GM19452 (cell line): ENCODE results near the gene LDLRAD4.

ENCODE experiments used
- ATAC-seq: cut with Tn5 transposase; IDR thresholded peaks from one replicate; pipeline ENCODE4 v1.9.1; 2021; ENCODE audit not compliant: unreplicated experiment

LDLRAD4 gene

DNA sequence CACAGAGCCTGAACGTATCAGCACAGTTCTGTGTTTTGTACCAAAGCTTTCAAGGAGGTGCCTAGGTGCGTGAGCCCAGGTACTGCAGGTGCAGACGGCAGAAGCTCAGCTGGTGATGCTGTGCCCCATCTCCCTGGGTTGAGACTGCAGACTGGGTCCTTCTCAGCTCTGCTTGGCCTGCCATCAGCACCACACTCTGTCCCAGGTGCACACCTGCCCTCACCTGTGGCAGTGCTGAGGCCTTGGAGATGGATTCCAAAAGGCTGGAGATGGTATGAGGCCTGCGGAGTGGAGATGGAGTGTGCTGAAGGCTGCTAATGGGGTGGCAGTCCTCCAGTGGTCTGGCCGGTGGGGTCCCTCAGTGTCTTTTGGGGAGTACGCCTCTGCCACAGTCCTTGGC is 9.3 kb downstream of the LDLRAD4 start:
- no peak for ATAC-seq

DNA sequence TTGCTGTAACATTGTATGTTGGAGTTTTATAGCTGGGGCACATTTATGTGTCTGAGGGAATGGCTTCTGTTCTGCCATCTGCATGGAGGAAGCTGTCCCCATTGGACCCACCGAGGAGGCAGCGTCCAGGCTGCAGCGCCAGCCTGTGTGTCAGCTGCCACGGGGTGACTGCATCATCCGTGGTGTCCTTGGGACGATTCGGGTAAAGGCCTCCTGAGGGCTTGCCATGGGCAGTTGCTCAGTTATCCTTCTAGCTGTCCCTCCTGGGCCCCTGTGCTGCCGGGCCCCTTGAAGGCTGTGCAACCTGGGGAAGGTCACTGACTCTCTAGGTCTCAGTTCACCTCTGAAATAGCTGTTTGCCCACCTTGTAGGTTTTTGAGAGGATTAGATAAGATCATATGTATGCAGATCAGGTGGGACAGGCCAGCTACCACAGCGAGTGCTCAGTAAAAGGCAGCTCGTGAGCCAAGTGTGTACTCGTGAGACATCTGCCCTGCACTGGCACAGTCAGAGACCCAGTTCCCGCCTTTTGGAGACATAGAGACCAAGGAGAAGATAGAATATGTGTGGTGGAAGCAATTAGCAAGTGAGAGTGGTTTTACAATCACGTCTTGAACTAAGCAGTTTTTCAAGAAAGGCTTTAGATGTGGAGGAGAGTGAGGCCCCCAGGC is 10.6 kb downstream of the LDLRAD4 start:
- no peak for ATAC-seq

DNA sequence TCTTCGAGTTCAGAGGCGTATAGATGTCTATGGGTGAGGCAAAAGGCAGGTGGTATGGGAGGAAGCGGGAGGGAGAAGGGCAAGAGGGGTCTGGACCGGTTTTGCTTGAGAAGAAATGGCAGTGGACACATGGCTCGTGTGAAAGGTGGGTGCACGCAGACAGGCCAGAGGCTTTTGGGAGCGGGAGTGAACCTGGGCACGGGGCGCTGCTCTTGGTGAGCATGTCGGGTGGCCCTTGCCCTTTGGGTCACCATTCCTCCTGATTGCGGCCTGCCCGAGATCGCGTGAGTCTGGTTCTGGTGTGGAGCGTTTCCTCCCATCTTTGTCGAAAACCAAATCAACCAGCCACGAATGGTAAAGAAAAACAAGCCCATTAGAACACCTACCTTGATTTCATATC is 12.6 kb downstream of the LDLRAD4 start:
- ATAC-seq = no peak

DNA sequence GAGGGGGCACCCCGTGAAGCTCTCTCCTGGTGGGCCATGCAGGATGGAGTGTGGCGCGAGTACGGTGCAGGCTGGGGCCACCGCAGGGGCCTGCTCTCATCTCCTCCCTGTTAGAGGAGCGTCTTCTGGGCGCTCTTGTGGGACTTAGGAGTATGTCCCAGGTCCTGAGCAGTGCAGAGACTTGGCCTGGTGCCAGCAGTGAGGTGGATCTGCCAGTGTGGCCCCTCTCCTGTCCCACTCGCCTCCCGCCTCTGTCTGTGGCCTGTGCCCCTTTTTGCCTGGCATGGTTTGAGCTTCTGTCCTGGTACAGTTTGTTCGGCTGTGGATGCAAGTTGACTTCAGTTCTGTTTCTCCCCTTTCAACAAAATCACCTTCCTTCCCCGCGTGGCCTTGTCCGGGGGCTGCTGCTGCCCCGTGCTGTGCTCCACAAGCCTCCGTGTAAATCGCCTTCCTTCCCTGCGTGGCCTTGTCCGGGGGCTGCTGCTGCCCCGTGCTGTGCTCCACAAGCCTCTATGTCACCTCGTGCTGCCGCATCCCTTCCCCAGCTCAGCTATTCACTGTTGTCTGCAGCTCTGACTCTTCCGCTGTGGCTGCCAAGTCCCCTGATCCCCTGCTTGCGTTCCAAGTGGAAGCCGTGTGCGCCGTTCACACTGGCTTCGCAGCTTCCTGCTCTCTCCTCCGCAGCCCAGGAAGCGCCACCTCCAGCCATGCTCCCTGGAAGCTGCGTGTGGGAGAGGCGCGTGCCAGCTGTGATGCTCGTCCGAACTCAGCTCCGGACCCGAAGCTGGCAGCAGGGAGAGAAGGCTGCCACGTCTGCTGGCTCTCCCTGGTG is 13.7 kb downstream of the LDLRAD4 start:
- no peak for ATAC-seq

- ATAC-seq = no peak
Observed at GRCh38 chr18:13232971-13233786, 14.6 kb downstream of the LDLRAD4 start.

- ATAC-seq = no peak
Observed at GRCh38 chr18:13233787-13234783, 15.5 kb downstream of the LDLRAD4 start.

GRCh38 chr18:13235421-13235831 is 16.9 kb downstream of the LDLRAD4 start:
- ATAC-seq = no peak

DNA sequence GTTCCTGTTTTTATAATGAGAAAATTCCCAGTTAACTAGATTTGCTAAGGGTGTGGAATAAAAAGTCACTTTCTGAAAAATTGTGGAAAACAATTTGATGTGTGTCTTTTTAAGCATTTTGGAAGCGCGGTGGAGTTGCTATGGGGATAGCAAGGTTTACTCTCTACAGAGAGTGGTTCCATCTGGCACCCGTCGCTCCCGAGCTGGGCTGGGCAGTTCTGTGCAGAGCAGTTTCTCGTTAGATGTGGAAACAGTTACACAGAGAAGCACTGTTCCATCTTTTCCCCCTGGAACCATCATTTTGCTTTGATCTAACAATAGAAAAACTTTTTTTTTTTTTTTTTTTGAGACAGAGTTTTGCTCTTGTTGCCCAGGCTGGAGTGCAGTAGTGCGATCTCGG is 17.4 kb downstream of the LDLRAD4 start:
- no peak for ATAC-seq

GRCh38 chr18:13236411-13236810 is 17.9 kb downstream of the LDLRAD4 start:
- no peak for ATAC-seq

- ATAC-seq = no peak
Observed at GRCh38 chr18:13237073-13237472, 18.5 kb downstream of the LDLRAD4 start.

DNA sequence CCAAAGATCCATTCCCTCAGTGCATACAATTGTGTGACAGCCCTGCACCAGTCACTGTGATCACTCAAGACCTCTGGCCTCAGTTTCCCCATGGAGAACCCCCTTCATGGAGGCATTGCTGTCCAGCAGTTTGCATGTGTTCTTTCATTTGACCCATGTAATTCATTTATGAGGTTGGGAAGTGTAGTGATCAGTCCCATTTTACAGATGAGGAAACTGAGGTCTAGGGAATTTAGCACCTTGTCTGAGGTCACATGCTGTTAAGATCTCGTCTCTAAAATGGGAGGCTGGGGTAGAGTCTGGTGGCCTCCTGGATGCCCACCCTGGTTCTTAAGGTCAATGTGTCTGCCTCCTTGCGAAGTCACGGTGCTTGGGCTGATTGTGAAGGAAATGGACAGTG is 19.1 kb downstream of the LDLRAD4 start:
- no peak for ATAC-seq

DNA sequence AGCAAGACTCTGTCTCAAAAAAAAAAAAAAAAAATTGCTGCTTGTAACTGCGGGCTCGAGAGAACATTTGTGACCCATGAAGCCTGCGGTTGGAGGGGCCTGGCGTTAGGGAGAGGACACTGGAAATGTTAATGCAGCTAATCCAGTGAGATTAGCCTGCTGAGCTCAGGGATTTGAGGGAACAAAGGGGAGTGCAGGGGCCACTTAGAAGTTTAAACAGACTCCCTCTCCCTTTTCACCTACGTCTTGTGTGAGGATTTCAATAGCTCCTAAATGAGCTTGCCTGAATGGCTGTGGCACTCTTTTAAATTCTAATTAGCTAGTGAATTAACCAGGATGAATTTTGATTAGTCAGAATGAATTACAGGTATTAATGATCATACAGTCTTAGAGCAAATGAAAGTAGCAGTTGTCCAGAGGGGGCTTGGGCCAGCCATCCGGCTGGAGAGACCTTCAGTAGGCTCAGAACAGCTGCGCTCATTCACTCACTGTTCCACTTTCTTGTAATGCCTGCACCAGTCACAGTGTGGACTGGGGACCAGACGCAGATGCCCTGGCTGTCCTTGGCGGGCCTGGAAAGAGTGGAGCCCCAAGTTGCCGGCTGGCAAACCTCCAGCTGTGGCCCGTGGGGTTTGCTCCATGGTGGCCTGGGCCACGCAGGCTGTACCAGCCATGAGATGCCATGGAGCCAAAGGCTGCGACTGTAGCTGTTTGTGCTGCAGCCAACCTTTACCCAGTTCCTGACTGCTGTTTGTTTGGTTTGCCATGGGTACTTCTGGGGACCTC is 20.8 kb downstream of the LDLRAD4 start:
- no peak for ATAC-seq

DNA sequence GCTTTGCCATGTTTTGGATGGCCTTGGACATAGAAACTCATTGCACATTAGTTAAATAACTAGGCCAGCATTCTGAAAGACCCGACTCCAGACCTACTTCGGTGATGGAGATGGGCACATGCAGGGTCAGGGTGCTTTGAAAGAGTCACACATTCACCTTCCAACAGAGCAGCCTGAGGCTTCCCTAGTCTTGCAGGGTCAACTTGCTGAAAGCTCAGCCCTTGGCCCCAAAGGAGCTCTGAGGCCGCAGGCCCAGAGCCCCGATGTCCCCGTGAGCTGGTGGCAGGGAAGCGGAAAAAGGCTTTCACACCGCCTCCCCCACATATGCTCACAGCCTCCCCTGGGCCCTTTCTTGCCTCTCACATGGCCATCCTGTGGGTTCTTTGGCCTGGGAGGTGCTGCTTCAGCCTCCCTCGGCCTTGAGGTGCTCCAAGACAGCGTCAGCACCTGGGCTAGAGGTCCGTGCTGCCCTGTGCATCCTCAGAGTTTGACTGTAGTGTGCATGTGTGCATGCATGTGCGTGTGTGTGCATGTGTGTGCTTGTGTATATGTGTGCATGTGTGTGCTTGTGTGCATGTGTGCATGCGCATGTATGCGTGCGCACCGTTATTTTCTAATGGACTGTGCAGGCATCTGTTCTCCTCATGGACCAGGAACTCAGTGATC is 21.6 kb downstream of the LDLRAD4 start:
- no peak for ATAC-seq

GRCh38 chr18:13241083-13241892 is 22.7 kb downstream of the LDLRAD4 start:
- ATAC-seq = no peak

GRCh38 chr18:13241893-13242175 is 23.3 kb downstream of the LDLRAD4 start:
- no peak for ATAC-seq

DNA sequence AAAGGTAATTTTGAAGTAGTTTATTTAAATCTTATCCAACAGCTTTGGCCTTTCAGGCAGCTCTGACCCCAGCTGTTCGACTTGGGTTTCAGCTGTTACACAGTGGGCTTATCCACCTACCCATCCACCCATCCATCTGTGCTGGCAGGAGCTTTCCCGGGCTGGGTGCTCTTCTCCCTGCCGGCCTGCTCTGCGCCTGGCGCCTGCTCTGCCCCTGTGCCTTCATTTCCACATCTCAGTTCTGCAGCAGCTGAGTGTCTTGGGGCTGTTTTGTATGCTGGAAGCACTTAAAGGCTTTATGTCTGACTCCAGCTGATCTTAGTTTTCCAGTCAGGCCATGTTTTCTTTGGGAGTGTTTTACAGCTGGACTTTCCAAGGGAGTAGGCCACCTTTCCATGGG is 24.2 kb downstream of the LDLRAD4 start:
- ATAC-seq = no peak

DNA sequence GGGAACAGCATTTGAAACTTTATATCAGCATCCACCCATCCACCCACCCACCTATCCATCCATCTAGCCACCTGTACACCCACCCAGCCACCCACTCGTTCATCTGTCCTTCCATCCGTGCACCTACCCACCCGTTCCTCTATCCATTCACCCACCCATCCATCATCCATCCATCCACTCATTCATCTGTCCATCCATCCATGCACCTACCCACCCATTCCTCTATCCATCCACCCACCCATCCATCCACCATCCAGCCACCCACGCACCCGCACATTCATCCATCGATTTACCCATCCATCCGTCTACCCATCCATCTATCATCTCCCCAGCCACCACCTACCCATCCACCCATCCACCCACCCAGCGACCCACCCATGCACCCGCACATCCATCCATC is 24.8 kb downstream of the LDLRAD4 start:
- no peak for ATAC-seq

DNA sequence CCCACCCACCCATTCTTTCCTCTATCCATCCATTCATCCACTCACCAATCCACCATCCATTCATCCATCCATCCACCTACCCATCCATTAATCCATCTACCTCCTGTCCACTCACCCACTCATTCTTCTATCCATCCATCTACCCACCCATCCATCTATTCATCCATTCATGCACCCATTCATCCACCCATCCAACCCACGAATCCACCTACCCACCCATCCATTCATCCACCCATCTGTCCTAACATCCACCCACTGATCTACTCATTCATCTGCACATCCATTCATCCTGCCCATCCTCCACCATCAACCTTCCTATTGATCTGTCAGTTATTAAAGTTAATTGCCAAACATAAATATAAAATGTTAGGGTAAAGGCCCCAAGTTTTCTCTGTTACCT is 25.6 kb downstream of the LDLRAD4 start:
- ATAC-seq = no peak
